Measurements from ENCODE around the gene SPAG16.

DNA sequence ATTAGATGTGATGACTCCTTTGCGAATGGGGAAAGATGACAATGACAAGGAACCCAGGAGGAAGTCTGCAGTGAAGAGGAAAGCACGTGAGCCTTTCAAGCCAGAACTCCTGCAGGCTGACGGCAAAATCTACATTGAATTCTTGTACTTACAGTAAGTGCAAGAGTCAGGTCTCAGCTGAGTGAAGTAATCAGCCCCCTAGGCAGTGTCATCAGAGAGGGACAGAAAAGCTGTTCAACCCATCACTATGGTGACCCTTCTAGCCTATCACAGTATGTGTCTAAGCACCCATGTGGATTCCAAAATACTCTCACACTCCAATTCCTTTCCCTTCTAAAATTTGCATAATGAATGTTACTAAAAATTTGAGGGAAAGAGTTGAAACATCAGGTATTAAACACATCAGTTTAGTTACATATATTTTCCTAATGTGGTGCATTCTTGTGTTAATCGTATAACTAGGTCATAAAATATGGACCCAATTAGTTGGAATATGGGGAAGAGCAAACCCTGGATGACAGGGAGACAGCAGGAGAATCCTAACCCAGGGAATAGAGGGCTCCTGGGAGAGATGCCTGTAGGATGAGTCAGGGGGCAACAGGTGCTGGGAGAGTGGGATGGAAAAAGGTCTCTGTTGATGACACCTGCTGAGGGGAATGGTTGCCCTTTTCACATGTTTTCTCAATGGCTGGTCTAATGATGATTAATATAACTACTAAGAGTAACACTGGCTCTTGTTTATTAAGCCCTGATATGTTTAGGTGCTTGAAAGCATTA is 1166.0 kb downstream of the SPAG16 start:
- TF ChIP-seq, protein P1, sequence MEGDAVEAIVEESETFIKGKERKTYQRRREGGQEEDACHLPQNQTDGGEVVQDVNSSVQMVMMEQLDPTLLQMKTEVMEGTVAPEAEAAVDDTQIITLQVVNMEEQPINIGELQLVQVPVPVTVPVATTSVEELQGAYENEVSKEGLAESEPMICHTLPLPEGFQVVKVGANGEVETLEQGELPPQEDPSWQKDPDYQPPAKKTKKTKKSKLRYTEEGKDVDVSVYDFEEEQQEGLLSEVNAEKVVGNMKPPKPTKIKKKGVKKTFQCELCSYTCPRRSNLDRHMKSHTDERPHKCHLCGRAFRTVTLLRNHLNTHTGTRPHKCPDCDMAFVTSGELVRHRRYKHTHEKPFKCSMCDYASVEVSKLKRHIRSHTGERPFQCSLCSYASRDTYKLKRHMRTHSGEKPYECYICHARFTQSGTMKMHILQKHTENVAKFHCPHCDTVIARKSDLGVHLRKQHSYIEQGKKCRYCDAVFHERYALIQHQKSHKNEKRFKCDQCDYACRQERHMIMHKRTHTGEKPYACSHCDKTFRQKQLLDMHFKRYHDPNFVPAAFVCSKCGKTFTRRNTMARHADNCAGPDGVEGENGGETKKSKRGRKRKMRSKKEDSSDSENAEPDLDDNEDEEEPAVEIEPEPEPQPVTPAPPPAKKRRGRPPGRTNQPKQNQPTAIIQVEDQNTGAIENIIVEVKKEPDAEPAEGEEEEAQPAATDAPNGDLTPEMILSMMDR (IDR thresholded peaks at IDR 0.05; ENCODE audit: low read depth, low read length) = no peak
- TF ChIP-seq, protein P2, sequence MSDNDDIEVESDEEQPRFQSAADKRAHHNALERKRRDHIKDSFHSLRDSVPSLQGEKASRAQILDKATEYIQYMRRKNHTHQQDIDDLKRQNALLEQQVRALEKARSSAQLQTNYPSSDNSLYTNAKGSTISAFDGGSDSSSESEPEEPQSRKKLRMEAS (IDR thresholded peaks at IDR 0.05; ENCODE audit: low read depth, low read length) = no peak
- no peak for TF ChIP-seq POLR2A (IDR thresholded peaks at IDR 0.05; ENCODE audit: extremely low read depth, insufficient read length)

Data from NB4 (cell line).